Mesenchymal stem cell (in vitro differentiated cells and primary cell): ENCODE data around the gene MYH16.
A peak's percentile ranks its signal among the peaks of the same experiment; 100 is the strongest.
"Not testable (repeated sequence)": the region's sequence is repeated elsewhere in the genome, so short reads cannot be mapped to it uniquely, and the experiment has no call there.

Experiments
- DNase-seq: peaks from one replicate; pipeline ENCODE4 v3.0.0-alpha.2; 2013
- H2AFZ ChIP-seq: one replicate; pipeline ENCODE4 v1.6.1; 2013; ENCODE audit warnings: low read depth, mild to moderate bottlenecking, control low read depth, inconsistent platforms, low read length, moderate library complexity
- H2AK5ac ChIP-seq: 2 replicates; pipeline ENCODE4 v1.6.1; 2013; ENCODE audit warnings: low read length, moderate library complexity, mild to moderate bottlenecking, inconsistent platforms; ENCODE audit not compliant: severe bottlenecking
- H2BK120ac ChIP-seq: one replicate; pipeline ENCODE4 v1.6.1; 2013; ENCODE audit warnings: low read depth, mild to moderate bottlenecking, inconsistent platforms, low read length, moderate library complexity
- H2BK12ac ChIP-seq, 2 experiments: one replicate each; pipeline ENCODE4 v1.6.1; 2013; ENCODE audit warnings: inconsistent platforms in 2 of 2, low read length in 2 of 2, mild to moderate bottlenecking in 2 of 2, moderate library complexity in 2 of 2, control low read depth in 1 of 2
- H2BK15ac ChIP-seq: one replicate; pipeline ENCODE4 v1.6.1; 2013; ENCODE audit warnings: mild to moderate bottlenecking, low read depth, inconsistent platforms; ENCODE audit not compliant: poor library complexity, severe bottlenecking
- H2BK5ac ChIP-seq: 2 replicates; pipeline ENCODE4 v1.6.1; 2013; ENCODE audit warnings: low read depth, mild to moderate bottlenecking, low read length, control low read depth, inconsistent platforms; ENCODE audit not compliant: poor library complexity, severe bottlenecking
- H3K14ac ChIP-seq, 2 experiments: one replicate each; pipeline ENCODE4 v1.6.1; 2013; ENCODE audit warnings: inconsistent platforms in 2 of 2, low read length in 2 of 2, control low read depth in 1 of 2, mild to moderate bottlenecking in 1 of 2, moderate library complexity in 1 of 2
- H3K18ac ChIP-seq, 2 experiments: one replicate each; pipeline ENCODE4 v1.6.1; 2013; ENCODE audit warnings: inconsistent platforms in 2 of 2, low read length in 2 of 2, control low read depth in 1 of 2, low read depth in 1 of 2, mild to moderate bottlenecking in 1 of 2
- H3K23ac ChIP-seq, 2 experiments: one replicate each; pipeline ENCODE4 v1.6.1; 2013; ENCODE audit warnings: inconsistent platforms in 2 of 2, low read length in 2 of 2, mild to moderate bottlenecking in 2 of 2, moderate library complexity in 2 of 2, control low read depth in 1 of 2
- H3K27ac ChIP-seq: 2 replicates; pipeline ENCODE4 v1.5.1; 2013; ENCODE audit warnings: mild to moderate bottlenecking, moderate library complexity, low read length, control low read depth, inconsistent platforms; ENCODE audit not compliant: poor library complexity, severe bottlenecking
- H3K27me3 ChIP-seq, 2 experiments: 2 replicates each; pipeline versions ENCODE4 v1.6.1 to v1.7.0; 2013; ENCODE audit warnings: low read length in 2 of 2, mild to moderate bottlenecking in 2 of 2, moderate library complexity in 2 of 2, control low read depth in 1 of 2, inconsistent platforms in 1 of 2; ENCODE audit not compliant: control insufficient read depth in 1 of 2, insufficient read depth in 1 of 2
- H3K36me3 ChIP-seq, 2 experiments: 2 replicates each; pipeline versions ENCODE4 v1.6.1 to v1.7.0; 2013; ENCODE audit warnings: low read length in 2 of 2, control low read depth in 1 of 2, inconsistent platforms in 1 of 2, low read depth in 1 of 2, mild to moderate bottlenecking in 1 of 2; ENCODE audit not compliant: insufficient read depth in 2 of 2, control insufficient read depth in 1 of 2
- H3K4ac ChIP-seq, 2 experiments: one replicate each; pipeline ENCODE4 v1.6.1; 2013; ENCODE audit warnings: inconsistent platforms in 2 of 2, low read length in 2 of 2, mild to moderate bottlenecking in 2 of 2, moderate library complexity in 2 of 2, control low read depth in 1 of 2, low read depth in 1 of 2
- H3K4me1 ChIP-seq: 2 replicates; pipeline ENCODE4 v1.6.1; 2013; ENCODE audit warnings: low read depth, low read length, control low read depth; ENCODE audit not compliant: control insufficient read depth, insufficient read depth
- H3K4me2 ChIP-seq: 2 replicates; pipeline ENCODE4 v1.6.1; 2013; ENCODE audit warnings: low read length, mild to moderate bottlenecking, inconsistent platforms; ENCODE audit not compliant: poor library complexity, severe bottlenecking
- H3K4me3 ChIP-seq, 2 experiments: 2 replicates each; pipeline versions ENCODE4 v1.5.1 to v1.7.0; 2013; ENCODE audit warnings: low read length in 2 of 2, mild to moderate bottlenecking in 2 of 2, control low read depth in 1 of 2, low read depth in 1 of 2; ENCODE audit not compliant: insufficient read depth in 1 of 2
- H3K79me1 ChIP-seq: replicated peaks from 2 replicates; pipeline ENCODE4 v1.6.1; 2013; ENCODE audit warnings: mild to moderate bottlenecking, control low read depth, low read length, inconsistent platforms; ENCODE audit not compliant: poor library complexity, severe bottlenecking
- H3K9ac ChIP-seq: 2 replicates; pipeline ENCODE4 v1.7.0; 2013; ENCODE audit warnings: mild to moderate bottlenecking, low read length, moderate library complexity
- H3K9me3 ChIP-seq: 2 replicates; pipeline ENCODE4 v1.7.0; 2013; ENCODE audit warnings: mild to moderate bottlenecking, low read length; ENCODE audit not compliant: control insufficient read depth
- H4K8ac ChIP-seq: one replicate; pipeline ENCODE4 v1.6.1; 2013; ENCODE audit warnings: inconsistent platforms, mild to moderate bottlenecking, low read length, moderate library complexity
- H4K91ac ChIP-seq: one replicate; pipeline ENCODE4 v1.6.1; 2013; ENCODE audit warnings: mild to moderate bottlenecking, low read length, inconsistent platforms
- WGBS: methylation state at CpG from one replicate; pipeline ENCODE4 v1.1.7; 2013; ENCODE audit warnings: mixed read lengths; 5-methylcytosine and 5-hydroxymethylcytosine counted together

The MYH16 gene

DNA sequence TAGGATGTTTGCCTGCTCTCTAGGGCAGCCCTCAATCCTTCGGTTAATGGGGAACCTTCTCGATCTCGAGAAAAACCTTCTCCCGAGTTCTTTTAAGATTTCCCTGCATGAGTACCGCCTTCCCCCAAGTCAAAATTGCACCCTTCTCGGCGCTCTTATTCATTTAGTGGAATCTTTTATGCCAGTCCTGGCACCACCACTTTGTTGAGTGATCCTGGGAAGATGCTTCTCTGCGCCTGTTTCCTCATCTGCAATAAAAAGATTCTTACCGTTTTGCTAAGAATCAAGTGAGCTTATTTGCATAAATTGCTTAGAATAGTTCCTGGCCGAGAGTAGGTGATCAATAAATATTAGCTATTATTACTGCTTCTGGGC lies 53.8 kb downstream of the MYH16 start:
- peak overlapping the region in 1 of 2 experiments; percentile 89 for H3K4ac ChIP-seq
- no peak overlapping the region for H2BK5ac ChIP-seq
- H3K36me3 ChIP-seq, result peaks cover 0 to 3% of the 10 kb centered on the region in 2 experiments
- no peak overlapping the region for H4K8ac ChIP-seq
- no peak overlapping the region for H3K14ac ChIP-seq
- H3K27me3 ChIP-seq, result no peaks in the 10 kb centered on the region
- peak overlapping the region in 1 of 2 experiments; percentile 83 for H3K23ac ChIP-seq
- H3K27ac ChIP-seq, result no peak overlapping the region
- H3K4me1 ChIP-seq, result peaks cover 16% of the 10 kb centered on the region
- H2BK120ac ChIP-seq, result no peak overlapping the region
- WGBS, result 12% methylated on average over 8 of the region's 10 CpGs
- peaks cover 6% of the 10 kb centered on the region for H3K79me1 ChIP-seq
- peak overlapping the region in 1 of 2 experiments; percentile 67 for H3K18ac ChIP-seq
- no peak overlapping the region for H2BK15ac ChIP-seq
- H3K9me3 ChIP-seq, result no peaks in the 10 kb centered on the region
- H2AK5ac ChIP-seq, result no peak overlapping the region
- peak overlapping the region; percentile 93 for H3K9ac ChIP-seq
- no peak for DNase-seq
- H4K91ac ChIP-seq, result no peak overlapping the region
- peak overlapping the region; percentile 69 for H3K4me2 ChIP-seq
- peak overlapping the region; percentile 82 to 90 for H3K4me3 ChIP-seq
- H2BK12ac ChIP-seq, result no peak overlapping the region
- no peak overlapping the region for H2AFZ ChIP-seq

DNA sequence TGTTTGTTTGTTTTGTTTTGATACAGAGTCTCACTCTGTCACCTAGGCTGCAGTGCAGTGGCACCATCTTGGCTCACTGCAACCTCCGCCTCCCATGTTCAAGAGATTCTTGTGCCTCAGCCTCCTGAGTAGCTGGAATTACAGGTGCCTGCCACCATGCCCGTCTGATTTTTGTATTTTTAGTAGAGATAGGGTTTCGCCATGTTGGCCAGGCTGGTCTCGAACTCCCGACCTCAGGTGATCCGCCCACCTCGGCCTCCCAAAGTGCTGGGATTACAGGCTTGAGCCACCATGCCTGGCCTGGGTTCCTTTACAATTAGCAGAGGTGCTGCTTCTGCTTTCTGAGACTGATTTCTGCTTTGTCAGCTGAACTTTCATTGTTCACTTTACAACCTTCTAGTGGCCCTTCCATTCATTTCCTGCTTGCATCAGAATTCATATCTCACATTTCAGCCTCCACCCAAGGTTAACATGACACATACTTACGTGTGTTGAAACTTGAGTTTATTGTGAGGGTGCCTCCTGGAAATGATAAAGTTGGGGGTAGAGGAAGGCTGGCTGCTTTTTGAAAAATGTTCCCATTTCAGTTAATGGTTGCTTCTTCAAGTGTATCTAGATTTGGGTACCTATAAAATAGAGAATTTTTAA lies 57.8 kb downstream of the MYH16 start:
- not testable (repeated sequence) for H3K18ac ChIP-seq, H2AK5ac ChIP-seq, H3K9me3 ChIP-seq, H3K23ac ChIP-seq, H3K4ac ChIP-seq, H2BK12ac ChIP-seq, H3K27me3 ChIP-seq, H2BK5ac ChIP-seq, H4K91ac ChIP-seq, H2AFZ ChIP-seq, H3K14ac ChIP-seq, H2BK120ac ChIP-seq, H2BK15ac ChIP-seq, H4K8ac ChIP-seq, H3K4me1 ChIP-seq, H3K79me1 ChIP-seq
- DNase-seq, result peak; percentile 60
- WGBS, result 81% methylated on average over 8 of the region's 8 CpGs
- H3K9ac ChIP-seq, result peak overlapping the region; percentile 70
- H3K36me3 ChIP-seq, result peaks cover 11 to 21% of the 10 kb centered on the region in 2 experiments
- H3K27ac ChIP-seq, result peak overlapping the region; percentile 47
- peak overlapping the region; percentile 33 for H3K4me2 ChIP-seq
- peak overlapping the region in 1 of 2 experiments; percentile 41 for H3K4me3 ChIP-seq

DNA sequence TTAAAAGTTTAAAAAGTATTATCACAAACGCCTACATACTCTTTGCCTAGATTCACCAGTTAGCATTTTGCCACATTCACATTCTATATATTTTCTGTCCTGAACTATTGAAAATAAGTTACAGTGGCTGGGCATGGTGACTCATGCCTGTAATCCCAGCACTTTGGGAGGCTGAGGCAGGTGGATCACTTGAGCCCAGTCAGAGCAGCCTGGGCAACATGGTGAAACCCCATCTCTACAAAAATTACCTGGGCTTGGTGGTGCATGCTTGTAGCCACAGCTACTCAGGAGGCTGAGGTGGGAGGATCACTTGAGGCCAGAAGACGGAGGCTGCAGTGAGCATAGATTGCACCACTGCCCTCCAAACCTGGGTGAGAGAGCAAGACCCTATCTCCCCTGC lies 58.4 kb downstream of the MYH16 start:
- H4K8ac ChIP-seq, result no peak overlapping the region
- no peak overlapping the region for H2BK120ac ChIP-seq
- no peak for DNase-seq
- H2AK5ac ChIP-seq, result no peak overlapping the region
- no peaks in the 10 kb centered on the region for H3K27me3 ChIP-seq
- H2BK15ac ChIP-seq, result no peak overlapping the region
- H3K36me3 ChIP-seq, result peaks cover 11 to 26% of the 10 kb centered on the region in 2 experiments
- H3K79me1 ChIP-seq, result peaks cover 3% of the 10 kb centered on the region
- H4K91ac ChIP-seq, result no peak overlapping the region
- H3K18ac ChIP-seq, result no peak overlapping the region
- peak overlapping the region in 1 of 2 experiments; percentile 41 for H3K4me3 ChIP-seq
- H3K4me2 ChIP-seq, result no peak overlapping the region
- no peak overlapping the region for H3K14ac ChIP-seq
- peak overlapping the region; percentile 70 for H3K9ac ChIP-seq
- WGBS, result 95% methylated on average over 2 of the region's 2 CpGs
- no peak overlapping the region for H3K4ac ChIP-seq
- H3K9me3 ChIP-seq, result no peaks in the 10 kb centered on the region
- H3K27ac ChIP-seq, result peak overlapping the region; percentile 29
- peak overlapping the region in 1 of 2 experiments; percentile 25 for H2BK12ac ChIP-seq
- no peak overlapping the region for H2BK5ac ChIP-seq
- H3K4me1 ChIP-seq, result peaks cover 10% of the 10 kb centered on the region
- no peak overlapping the region for H3K23ac ChIP-seq
- no peak overlapping the region for H2AFZ ChIP-seq

DNA sequence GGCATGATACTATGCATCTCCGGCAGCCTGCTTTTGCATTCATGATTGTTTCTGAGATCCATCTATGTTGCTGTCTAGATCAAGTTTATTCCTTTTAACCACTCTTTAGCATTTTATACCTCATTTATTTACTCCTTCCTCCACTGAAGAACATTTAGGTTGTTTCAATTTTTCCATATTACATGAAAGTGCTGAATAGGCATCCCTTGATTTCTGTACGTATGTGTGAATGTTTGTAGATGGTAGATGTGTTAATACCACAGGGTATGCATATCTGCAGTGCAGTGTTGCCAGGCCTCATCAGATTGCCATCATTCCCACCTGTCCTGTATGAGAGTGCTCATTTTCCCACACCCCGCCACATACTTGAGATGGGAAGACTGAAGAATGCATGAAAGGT lies 67.0 kb downstream of the MYH16 start:
- no peak overlapping the region for H3K23ac ChIP-seq
- H2BK5ac ChIP-seq, result no peak overlapping the region
- no peak overlapping the region for H2BK12ac ChIP-seq
- H3K79me1 ChIP-seq, result peaks cover 20% of the 10 kb centered on the region
- no peak overlapping the region for H3K4me3 ChIP-seq
- peaks cover 35 to 83% of the 10 kb centered on the region in 2 experiments for H3K36me3 ChIP-seq
- H2BK15ac ChIP-seq, result no peak overlapping the region
- no peak for DNase-seq
- 96% methylated on average over 3 of the region's 3 CpGs for WGBS
- H3K18ac ChIP-seq, result no peak overlapping the region
- H2BK120ac ChIP-seq, result no peak overlapping the region
- H3K27ac ChIP-seq, result no peak overlapping the region
- no peak overlapping the region for H4K91ac ChIP-seq
- H3K4ac ChIP-seq, result no peak overlapping the region
- no peak overlapping the region for H4K8ac ChIP-seq
- no peak overlapping the region for H3K9ac ChIP-seq
- peaks cover 1% of the 10 kb centered on the region for H3K4me1 ChIP-seq
- no peak overlapping the region for H3K4me2 ChIP-seq
- no peak overlapping the region for H2AK5ac ChIP-seq
- no peaks in the 10 kb centered on the region for H3K27me3 ChIP-seq
- no peak overlapping the region for H3K14ac ChIP-seq
- H2AFZ ChIP-seq, result no peak overlapping the region
- H3K9me3 ChIP-seq, result no peaks in the 10 kb centered on the region
